ENCODE measurements around the gene GSTM4. TPM values are rescaled to one million over a fixed set of nuclear protein-coding genes. Genes with fewer than 3 reads are reported as not detected.

GSTM4 gene
- total RNA-seq, 1 experiment from 2014 or later, result 24.6 TPM

- peaks cover 41 to 55% of the 10 kb centered on the region in 2 experiments for H3K4me1 Mint-ChIP-seq
These were observed 35.0 kb upstream of the GSTM4 start for GRCh38 chr1:109620841-109621286.

More at GRCh38 chr1:109620841-109621286, 35.0 kb upstream of the GSTM4 start:
- H3K27ac Mint-ChIP-seq, result peak overlapping the region in 1 of 3 experiments; percentile 64; a peak in 2 of 7 replicates
- Histone ChIP-seq H3K23me2 (ENCODE audit: insufficient read length, low read depth, low read length, poor library complexity, severe bottlenecking) (peaks cover 12% of the 10 kb centered on the region), H3K79me1 (ENCODE audit: insufficient read depth, low read depth, low read length, poor library complexity, severe bottlenecking) (no peaks in the 10 kb centered on the region), H4K91ac (ENCODE audit: insufficient read length, low read depth, low read length) (no peak overlapping the region), H2BK12ac (ENCODE audit: insufficient read length, low read depth, low read length) (no peak overlapping the region), H3K23ac (ENCODE audit: insufficient read length, low read depth, low read length) (no peak overlapping the region), H3K27ac (ENCODE audit: insufficient read length, low read depth, low read length) (no peak overlapping the region), H2AK5ac (ENCODE audit: insufficient read length, low read length) (no peak overlapping the region), H3K56ac (ENCODE audit: insufficient read length, low read depth, low read length) (no peak overlapping the region), H3K9me3 (ENCODE audit: control insufficient read depth, low read depth, low read length) (no peaks in the 10 kb centered on the region), H4K20me1 (ENCODE audit: control insufficient read depth, insufficient read depth, insufficient read length) (peaks cover 2% of the 10 kb centered on the region), H3K4me1 (ENCODE audit: insufficient read depth, low read length) (no peaks in the 10 kb centered on the region; the same call in 1 of the 2 replicates), H4K5ac (ENCODE audit: insufficient read length, low read depth, low read length) (no peak overlapping the region), H2BK5ac (ENCODE audit: insufficient read length, low read length) (no peak overlapping the region), H4K8ac (replicated peaks; ENCODE audit: insufficient read length, low read depth, low read length) (no peak overlapping the region), H2BK15ac (ENCODE audit: low read depth, low read length) (no peak overlapping the region), H3K4ac (ENCODE audit: low read depth, low read length) (no peak overlapping the region), H2AFZ (ENCODE audit: low read length) (no peak overlapping the region), H3K18ac (ENCODE audit: insufficient read length, low read depth, low read length) (no peak overlapping the region), H3K4me2 (ENCODE audit: insufficient read depth, insufficient read length, low read length) (peak overlapping the region; percentile 97), H3K27me3 (ENCODE audit: insufficient read depth, low read length) (no peaks in the 10 kb centered on the region), H3K14ac (ENCODE audit: insufficient read depth, low read length) (no peak overlapping the region), H2BK20ac (ENCODE audit: low read depth, low read length, poor library complexity, severe bottlenecking) (no peak overlapping the region), H3K9ac (ENCODE audit: extremely low read depth, insufficient read length, low read length) (peak overlapping the region; percentile 35), H2BK120ac (ENCODE audit: low read depth, low read length, poor library complexity, severe bottlenecking) (no peak overlapping the region), H3K79me2 (ENCODE audit: insufficient read depth, low read length) (peaks cover 6% of the 10 kb centered on the region; the same call in 1 of the 2 replicates), H3T11ph (ENCODE audit: low read length) (no peak overlapping the region)
- TF ChIP-seq CTCF (conservative IDR thresholded peaks at IDR 0.05), result no peak
- no CpG with 5 or more reads among the region's 18 CpGs for WGBS (ENCODE audit: extremely low coverage, insufficient read length, low lambda C conversion rate)
- peak overlapping the region; percentile 93 to 94 for H3K4me3 Mint-ChIP-seq
- no peaks in the 10 kb centered on the region; a peak in 1 of 7 replicates for H3K36me3 Mint-ChIP-seq (ENCODE audit: insufficient read depth in 1 of 3, low read depth in 3 of 3)
- H3K27me3 Mint-ChIP-seq (ENCODE audit: low read depth), result no peaks in the 10 kb centered on the region; the same call in 1 of the 2 replicates
- H3K9me3 Mint-ChIP-seq, result no peaks in the 10 kb centered on the region
- DNase-seq, result peak; percentile 93

Measured in H9 (cell line).